8988T (cell line): ENCODE data around the gene SVIL.
"Not testable (repeated sequence)": the region's sequence is repeated elsewhere in the genome, so short reads cannot be mapped to it uniquely, and the experiment has no call there.

Experiments used
- DNase-seq: peaks from one replicate; pipeline ENCODE4 v3.0.0; 2011

SVIL gene

GRCh38 chr10:29479981-29480954 is 154.5 kb downstream of the SVIL start:
- DNase-seq, result no peak

GRCh38 chr10:29479081-29479925 is 155.5 kb downstream of the SVIL start:
- no peak for DNase-seq

- DNase-seq, result no peak
Observed at GRCh38 chr10:29473406-29474100, 161.2 kb downstream of the SVIL start.

- DNase-seq, result no peak
Observed at GRCh38 chr10:29473087-29473356, 161.7 kb downstream of the SVIL start.

GRCh38 chr10:29472301-29473086 is 162.3 kb downstream of the SVIL start:
- DNase-seq, result no peak

- no peak for DNase-seq
Observed at GRCh38 chr10:29471544-29471859, 163.3 kb downstream of the SVIL start.

GRCh38 chr10:29470843-29471543 is 163.8 kb downstream of the SVIL start:
- DNase-seq, result no peak

GRCh38 chr10:29470355-29470705 is 164.4 kb downstream of the SVIL start:
- no peak for DNase-seq

- no peak for DNase-seq
Observed at GRCh38 chr10:29469481-29470354, 165.1 kb downstream of the SVIL start.

GRCh38 chr10:29465384-29465783 is 169.4 kb downstream of the SVIL start:
- no peak for DNase-seq

GRCh38 chr10:29464671-29465171 is 170.1 kb downstream of the SVIL start:
- not testable (repeated sequence) for DNase-seq

GRCh38 chr10:29461042-29461441 is 173.7 kb downstream of the SVIL start:
- DNase-seq, result no peak

- DNase-seq, result not testable (repeated sequence)
Observed at GRCh38 chr10:29458190-29458589, 176.6 kb downstream of the SVIL start.

- DNase-seq, result no peak
Observed at GRCh38 chr10:29455095-29455494, 179.7 kb downstream of the SVIL start.

- no peak for DNase-seq
Observed at GRCh38 chr10:29454250-29454649, 180.5 kb downstream of the SVIL start.

GRCh38 chr10:29452546-29452945 is 182.2 kb downstream of the SVIL start:
- no peak for DNase-seq

- DNase-seq, result no peak
Observed at GRCh38 chr10:29451946-29452345, 182.8 kb downstream of the SVIL start.

- no peak for DNase-seq
Observed at GRCh38 chr10:29450405-29450804, 184.4 kb downstream of the SVIL start.

- not testable (repeated sequence) for DNase-seq
Observed at GRCh38 chr10:29448756-29449592, 185.8 kb downstream of the SVIL start.

GRCh38 chr10:29448125-29448524 is 186.6 kb downstream of the SVIL start:
- no peak for DNase-seq
